Fibroblast of the aortic adventitia (primary cell): Measurements from ENCODE around the gene MATN4. TPM values are rescaled to one million over a fixed set of nuclear protein-coding genes. Genes with fewer than 3 reads are reported as not detected.
A peak's percentile ranks its signal among the peaks of the same experiment; 100 is the strongest.

ENCODE experiments used
- DNase-seq: peaks from one replicate; pipeline ENCODE4 v3.0.0-alpha.2; 2010; ENCODE audit warnings: low read depth
- H3K4me3 ChIP-seq: 2 replicates; pipeline ENCODE4 v1.5.1; 2011; ENCODE audit warnings: low read depth, mild to moderate bottlenecking, control low read depth, low read length, moderate library complexity
- total RNA-seq: library from RNA; depleted of rRNA; stranded (reverse); fragments of >200 nt; gene quantifications from 2 replicates; pipeline ENCODE4 v1.2.3, GENCODE V29; 2012; ENCODE audit warnings: low replicate concordance
- TF ChIP-seq, protein P1 (sequence below): IDR thresholded peaks from 2 replicates; pipeline ENCODE4 v1.5.1; 2011; ENCODE audit warnings: mild to moderate bottlenecking, low read length, control low read depth, inconsistent platforms; ENCODE audit not compliant: insufficient read depth

Gene MATN4
- total RNA-seq, 1 donor = not detected

DNA sequence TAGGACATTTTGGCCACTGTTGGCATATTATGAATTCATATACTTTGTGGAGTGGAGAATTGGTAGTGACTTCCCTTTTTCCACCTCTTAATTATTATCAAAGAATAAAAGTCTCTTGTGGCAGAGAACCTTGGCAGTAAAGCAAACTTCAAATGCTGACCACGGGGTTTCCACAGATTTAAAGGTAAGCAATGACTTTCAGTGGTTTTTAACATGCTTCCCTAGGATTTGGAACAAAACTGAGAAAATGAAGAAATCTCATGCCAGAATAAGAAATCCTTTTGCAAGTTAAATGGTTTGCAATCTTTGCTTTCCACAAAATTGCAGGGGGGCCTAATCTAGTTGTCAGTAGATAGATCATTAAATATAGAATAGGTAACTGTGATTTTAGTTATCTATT, 42.1 kb upstream of the MATN4 start:
- TF ChIP-seq, protein P1, sequence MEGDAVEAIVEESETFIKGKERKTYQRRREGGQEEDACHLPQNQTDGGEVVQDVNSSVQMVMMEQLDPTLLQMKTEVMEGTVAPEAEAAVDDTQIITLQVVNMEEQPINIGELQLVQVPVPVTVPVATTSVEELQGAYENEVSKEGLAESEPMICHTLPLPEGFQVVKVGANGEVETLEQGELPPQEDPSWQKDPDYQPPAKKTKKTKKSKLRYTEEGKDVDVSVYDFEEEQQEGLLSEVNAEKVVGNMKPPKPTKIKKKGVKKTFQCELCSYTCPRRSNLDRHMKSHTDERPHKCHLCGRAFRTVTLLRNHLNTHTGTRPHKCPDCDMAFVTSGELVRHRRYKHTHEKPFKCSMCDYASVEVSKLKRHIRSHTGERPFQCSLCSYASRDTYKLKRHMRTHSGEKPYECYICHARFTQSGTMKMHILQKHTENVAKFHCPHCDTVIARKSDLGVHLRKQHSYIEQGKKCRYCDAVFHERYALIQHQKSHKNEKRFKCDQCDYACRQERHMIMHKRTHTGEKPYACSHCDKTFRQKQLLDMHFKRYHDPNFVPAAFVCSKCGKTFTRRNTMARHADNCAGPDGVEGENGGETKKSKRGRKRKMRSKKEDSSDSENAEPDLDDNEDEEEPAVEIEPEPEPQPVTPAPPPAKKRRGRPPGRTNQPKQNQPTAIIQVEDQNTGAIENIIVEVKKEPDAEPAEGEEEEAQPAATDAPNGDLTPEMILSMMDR = no peak
- peak; percentile 23 for DNase-seq
- no peak overlapping the region for H3K4me3 ChIP-seq

DNA sequence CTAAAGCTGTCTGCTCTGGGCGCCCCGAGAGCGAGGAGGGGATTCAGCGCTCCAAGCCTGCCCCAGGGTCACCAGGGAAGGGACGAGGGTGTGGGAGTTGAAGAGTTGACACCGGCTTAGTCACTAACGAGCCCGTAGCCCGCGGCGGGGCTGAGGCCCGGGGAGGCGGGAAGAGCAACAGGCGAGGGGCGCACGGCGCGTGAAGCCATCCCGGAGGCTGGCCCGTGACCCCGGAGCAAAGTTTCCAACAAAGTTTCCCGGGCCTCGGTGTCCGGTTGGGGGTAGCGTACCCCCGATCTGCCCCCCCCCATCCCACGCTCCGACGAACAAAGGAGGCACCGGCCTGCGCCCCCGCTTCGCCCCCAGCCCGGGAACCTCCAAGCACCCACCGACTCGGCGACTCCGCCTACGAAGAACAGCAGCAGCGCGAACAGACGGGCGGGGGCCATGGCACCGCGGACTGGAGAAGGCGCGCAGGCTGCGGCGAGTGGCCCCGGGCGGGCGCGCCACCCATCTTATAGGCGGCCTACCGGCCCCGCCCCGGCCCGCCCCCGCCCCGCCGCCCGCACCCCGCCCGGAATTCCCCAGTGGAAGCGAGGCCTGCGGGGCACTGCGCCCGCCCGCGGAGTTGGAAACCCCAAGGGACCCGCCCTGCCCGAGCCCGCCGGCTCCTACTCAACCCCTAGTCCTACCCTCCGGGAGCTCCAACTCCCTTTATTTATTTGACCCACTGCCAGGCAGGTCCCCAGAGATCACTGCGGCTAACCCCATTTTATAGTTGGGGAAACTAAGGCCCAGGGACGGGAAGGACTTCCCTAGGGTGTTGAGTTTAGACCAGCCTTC, 40.1 kb upstream of the MATN4 start, which contains the start of gene SDC4:
Gene SDC4, minus strand, starts transcription at position 489 of the 843 bp plus-strand sequence. Its CDS starts 40 bp downstream, at position 449.
- DNase-seq = peak; percentile 60
- peak within 1 kb of the TSS; percentile 87 for H3K4me3 ChIP-seq
- TF ChIP-seq, protein P1 = no peak

DNA sequence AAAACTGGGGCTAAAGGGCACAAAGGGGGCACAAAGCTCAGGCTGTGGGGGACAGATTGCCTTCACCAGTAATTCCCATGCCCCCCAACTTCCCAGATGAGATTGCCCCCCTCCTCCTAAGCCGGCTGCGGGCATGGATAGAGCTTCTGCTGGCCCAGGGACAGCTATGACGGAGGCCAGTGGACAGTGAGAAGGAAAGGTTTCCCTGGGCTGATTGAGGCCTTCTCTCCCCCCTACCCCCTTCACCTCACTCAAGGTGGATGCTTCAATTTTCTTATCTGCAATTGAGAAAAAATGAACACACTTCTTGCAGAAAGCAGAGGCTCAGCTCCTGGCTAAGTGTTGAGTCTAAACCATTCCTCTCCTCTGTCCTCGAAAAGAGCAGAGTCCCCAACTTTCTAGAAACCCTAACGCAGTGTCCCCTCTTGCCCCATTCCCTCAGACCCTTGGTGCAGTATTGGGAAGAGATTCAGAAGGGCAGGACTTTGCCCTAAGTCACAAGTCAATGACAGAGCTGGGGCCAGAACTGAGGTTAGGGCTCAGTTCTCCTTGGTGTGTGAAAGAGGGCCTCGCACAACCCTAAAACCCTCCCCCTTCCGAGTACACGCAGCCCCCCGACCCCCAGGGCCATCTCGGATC, 39.3 kb upstream of the MATN4 start:
- no peak for DNase-seq

DNA sequence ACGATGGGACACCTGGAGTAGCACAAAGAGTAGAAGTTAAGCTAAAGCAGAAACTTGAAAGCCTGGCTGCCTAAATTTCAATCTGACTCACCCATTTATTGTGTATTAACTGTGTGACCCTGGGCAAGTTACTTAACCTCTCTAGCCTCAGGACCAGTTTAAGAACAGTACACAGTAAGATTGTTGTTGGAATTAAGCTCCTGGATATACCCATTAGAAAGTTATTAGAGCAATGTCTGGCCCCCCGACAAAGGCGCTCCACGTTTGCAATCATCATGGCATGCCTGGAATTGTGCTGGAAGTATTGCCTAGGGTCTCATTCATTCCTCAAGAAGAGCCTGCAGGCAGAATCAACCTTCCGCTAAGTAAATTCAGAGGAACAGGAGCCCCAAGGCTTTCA, 38.8 kb upstream of the MATN4 start:
- DNase-seq = no peak
- TF ChIP-seq, protein P1 = no peak
- H3K4me3 ChIP-seq = peak overlapping the region; percentile 87

More for the DNA sequence above, 39.3 kb upstream of the MATN4 start:
- TF ChIP-seq, protein P1 = no peak
- peak overlapping the region; percentile 87 for H3K4me3 ChIP-seq

DNA sequence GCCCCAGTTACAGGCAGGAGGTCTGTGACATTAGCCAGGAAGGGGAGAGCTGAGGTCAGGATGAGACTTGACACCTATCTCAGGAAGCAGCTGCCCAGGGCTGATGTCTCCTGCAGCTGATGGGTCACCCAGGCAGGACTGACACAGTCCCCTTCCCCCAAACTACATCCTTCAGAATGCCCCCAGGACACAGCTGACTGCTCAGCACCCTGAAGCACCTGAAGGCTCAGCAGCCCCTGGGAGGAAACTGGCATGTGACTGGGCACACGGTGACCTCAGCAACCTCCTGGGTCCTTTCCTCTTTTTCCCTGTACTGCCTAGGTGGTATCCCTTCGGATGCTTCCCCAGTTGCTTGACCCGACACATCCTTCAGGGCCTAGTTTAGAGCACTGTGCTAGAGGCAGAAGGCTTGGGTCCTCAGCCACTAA, 38.2 kb upstream of the MATN4 start:
- TF ChIP-seq, protein P1 = no peak
- peak overlapping the region; percentile 87 for H3K4me3 ChIP-seq
- DNase-seq = no peak

GRCh38 chr20:45345104-45345936, 37.2 kb upstream of the MATN4 start:
- DNase-seq = no peak
- H3K4me3 ChIP-seq = peak overlapping the region; percentile 87
- TF ChIP-seq, protein P1 = no peak
